GM19023 (cell line): ENCODE data around the gene GIT2.
"Not testable (repeated sequence)": the region's sequence is repeated elsewhere in the genome, so short reads cannot be mapped to it uniquely, and the experiment has no call there.

Experiments
- ATAC-seq: cut with Tn5 transposase; IDR thresholded peaks from one replicate; pipeline ENCODE4 v1.9.1; 2021; ENCODE audit warnings: mild to moderate bottlenecking, moderate library complexity; ENCODE audit not compliant: unreplicated experiment

Gene GIT2

GRCh38 chr12:109947521-109947920 lies 48.6 kb downstream of the GIT2 start:
- no peak for ATAC-seq

GRCh38 chr12:109946913-109947312 lies 49.3 kb downstream of the GIT2 start:
- no peak for ATAC-seq

GRCh38 chr12:109946505-109946904 lies 49.7 kb downstream of the GIT2 start:
- no peak for ATAC-seq

- ATAC-seq, result no peak
Observed at GRCh38 chr12:109944561-109945359, 51.4 kb downstream of the GIT2 start.

GRCh38 chr12:109943811-109944210 lies 52.4 kb downstream of the GIT2 start:
- no peak for ATAC-seq

GRCh38 chr12:109940339-109940923 lies 55.7 kb downstream of the GIT2 start:
- ATAC-seq, result no peak

GRCh38 chr12:109939504-109939903 lies 56.7 kb downstream of the GIT2 start:
- ATAC-seq, result no peak

- no peak for ATAC-seq
Observed at GRCh38 chr12:109938947-109939346, 57.2 kb downstream of the GIT2 start.

- ATAC-seq, result no peak
Observed at GRCh38 chr12:109937371-109937770, 58.8 kb downstream of the GIT2 start.

- no peak for ATAC-seq
Observed at GRCh38 chr12:109934026-109934425, 62.1 kb downstream of the GIT2 start.

- ATAC-seq, result no peak
Observed at GRCh38 chr12:109932878-109933503, 63.2 kb downstream of the GIT2 start.

GRCh38 chr12:109931143-109931542 lies 65.0 kb downstream of the GIT2 start:
- ATAC-seq, result no peak

- ATAC-seq, result no peak
Observed at GRCh38 chr12:109930028-109930800, 66.0 kb downstream of the GIT2 start.

GRCh38 chr12:109929326-109929725 lies 66.8 kb downstream of the GIT2 start:
- ATAC-seq, result not testable (repeated sequence)

GRCh38 chr12:109928058-109928656 lies 68.0 kb downstream of the GIT2 start:
- no peak for ATAC-seq

GRCh38 chr12:109927622-109928021 lies 68.5 kb downstream of the GIT2 start:
- ATAC-seq, result no peak

GRCh38 chr12:109926488-109927210 lies 69.5 kb downstream of the GIT2 start:
- ATAC-seq, result no peak

- no peak for ATAC-seq
Observed at GRCh38 chr12:109926016-109926415, 70.2 kb downstream of the GIT2 start.

GRCh38 chr12:109925185-109925840 lies 70.9 kb downstream of the GIT2 start:
- ATAC-seq, result no peak
